Activated naive CD8-positive, alpha-beta T cell (primary cell): ENCODE data around the gene CDCA5.

Source experiments
- H3K27ac Mint-ChIP-seq: one replicate; pipeline ENCODE4 v1.8.0; 2021; ENCODE audit warnings: mixed read lengths
- H3K27me3 Mint-ChIP-seq: one replicate; pipeline ENCODE4 v1.8.0; 2021; ENCODE audit warnings: mixed read lengths
- H3K36me3 Mint-ChIP-seq: one replicate; pipeline ENCODE4 v1.8.0; 2021; ENCODE audit warnings: mixed read lengths
- H3K4me1 Mint-ChIP-seq: one replicate; pipeline ENCODE4 v1.8.0; 2021; ENCODE audit warnings: low read depth, mixed read lengths
- H3K4me3 Mint-ChIP-seq: one replicate; pipeline ENCODE4 v1.8.0; 2021; ENCODE audit warnings: mild to moderate bottlenecking, mixed read lengths
- H3K9me3 Mint-ChIP-seq: one replicate; pipeline ENCODE4 v1.8.0; 2021; ENCODE audit warnings: low read depth, mixed read lengths

CDCA5 gene

GRCh38 chr11:65057526-65057925, 26.3 kb downstream of the CDCA5 start:
- no peaks in the 10 kb centered on the region for H3K9me3 Mint-ChIP-seq
- no peaks in the 10 kb centered on the region for H3K27me3 Mint-ChIP-seq
- H3K36me3 Mint-ChIP-seq: no peaks in the 10 kb centered on the region
- no peak overlapping the region for H3K27ac Mint-ChIP-seq
- peaks cover 16% of the 10 kb centered on the region for H3K4me1 Mint-ChIP-seq
- H3K4me3 Mint-ChIP-seq: no peak overlapping the region

DNA sequence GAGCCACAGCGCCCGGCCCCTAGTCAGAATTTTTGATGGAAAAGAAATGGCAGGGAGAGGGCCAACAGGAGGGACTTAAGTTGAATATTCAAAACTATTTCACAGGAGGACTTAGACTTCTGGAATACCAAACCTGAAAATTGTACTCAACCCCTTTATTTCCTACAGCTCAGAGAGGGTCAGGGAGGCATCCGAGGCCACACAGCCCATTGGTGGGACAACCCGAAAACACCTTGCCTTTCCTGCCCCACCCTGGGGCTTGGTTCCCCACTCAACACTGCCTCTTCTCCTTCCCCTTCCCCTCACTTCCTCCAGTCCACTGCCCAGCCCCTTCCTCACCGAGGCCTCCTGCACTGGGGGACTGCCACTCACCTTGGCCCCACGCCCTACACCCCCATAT, 26.8 kb downstream of the CDCA5 start:
- Mint-ChIP-seq H3K36me3 (no peaks in the 10 kb centered on the region), H3K9me3 (no peaks in the 10 kb centered on the region), H3K27ac (no peak overlapping the region), H3K4me1 (peaks cover 16% of the 10 kb centered on the region), H3K4me3 (no peak overlapping the region), H3K27me3 (no peaks in the 10 kb centered on the region)

GRCh38 chr11:65055538-65055937, 28.3 kb downstream of the CDCA5 start:
- Mint-ChIP-seq H3K4me3 (no peak overlapping the region), H3K27ac (no peak overlapping the region), H3K36me3 (no peaks in the 10 kb centered on the region), H3K9me3 (no peaks in the 10 kb centered on the region), H3K27me3 (no peaks in the 10 kb centered on the region), H3K4me1 (peaks cover 16% of the 10 kb centered on the region)

DNA sequence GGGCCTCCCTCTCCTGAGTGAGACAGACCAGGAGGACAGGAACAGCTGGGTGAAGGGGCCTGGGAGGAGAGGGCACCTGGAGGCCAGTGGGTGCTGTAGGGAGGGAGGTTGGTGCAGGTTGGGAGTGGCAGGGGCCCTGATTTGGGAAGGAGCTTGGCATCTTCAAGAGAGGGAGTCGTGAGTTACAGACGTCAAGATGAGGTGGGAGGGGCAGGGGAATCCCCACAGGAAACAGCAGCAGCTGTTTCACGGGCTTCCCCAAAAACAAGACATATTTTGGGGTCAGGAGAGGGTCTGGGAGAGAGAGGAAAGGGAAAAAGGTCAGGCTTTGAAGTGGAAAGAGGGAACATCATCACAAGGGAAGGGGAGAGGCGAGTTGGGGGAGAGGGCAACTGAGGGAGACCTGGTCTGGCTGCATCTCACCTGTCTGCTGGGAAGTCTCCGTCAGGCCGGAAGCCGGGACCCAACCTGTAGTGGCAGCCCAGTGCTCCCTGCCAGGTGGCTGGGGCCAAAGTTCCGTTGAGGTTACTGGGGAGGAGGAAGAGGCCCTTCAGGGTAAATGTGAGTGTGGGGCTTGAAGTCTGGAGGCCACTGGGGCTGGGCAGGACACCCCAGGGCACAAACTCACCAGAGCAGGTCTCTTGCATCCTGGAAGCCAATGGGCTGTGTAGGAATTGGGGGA, 29.9 kb downstream of the CDCA5 start:
- peaks cover 16% of the 10 kb centered on the region for H3K4me1 Mint-ChIP-seq
- H3K27me3 Mint-ChIP-seq: no peaks in the 10 kb centered on the region
- H3K27ac Mint-ChIP-seq: peak overlapping the region; percentile 62
- peak overlapping the region; percentile 73 for H3K4me3 Mint-ChIP-seq
- H3K9me3 Mint-ChIP-seq: no peaks in the 10 kb centered on the region
- no peaks in the 10 kb centered on the region for H3K36me3 Mint-ChIP-seq

DNA sequence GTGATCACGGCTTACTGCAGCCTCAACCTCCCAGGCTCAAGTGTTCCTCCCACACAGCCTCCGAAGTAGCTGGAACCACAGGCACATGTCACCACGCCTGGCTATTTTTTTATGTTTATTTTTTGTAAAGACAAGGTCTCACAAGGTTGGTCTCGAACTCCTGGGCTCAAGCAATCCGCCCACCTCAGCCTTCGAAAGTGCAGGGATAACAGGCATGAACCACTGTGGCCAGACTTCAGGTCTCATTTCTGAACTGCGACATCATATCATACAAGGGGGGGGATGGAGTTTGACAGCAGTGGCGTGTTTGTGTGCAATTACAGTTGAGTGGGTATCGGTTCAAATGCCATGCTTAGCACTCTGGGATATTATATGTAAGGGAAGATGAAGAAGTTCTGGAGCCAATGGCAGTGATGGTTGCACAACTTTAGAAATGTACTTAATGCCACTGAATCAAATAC, 32.4 kb downstream of the CDCA5 start:
- H3K4me1 Mint-ChIP-seq: peaks cover 32% of the 10 kb centered on the region

DNA sequence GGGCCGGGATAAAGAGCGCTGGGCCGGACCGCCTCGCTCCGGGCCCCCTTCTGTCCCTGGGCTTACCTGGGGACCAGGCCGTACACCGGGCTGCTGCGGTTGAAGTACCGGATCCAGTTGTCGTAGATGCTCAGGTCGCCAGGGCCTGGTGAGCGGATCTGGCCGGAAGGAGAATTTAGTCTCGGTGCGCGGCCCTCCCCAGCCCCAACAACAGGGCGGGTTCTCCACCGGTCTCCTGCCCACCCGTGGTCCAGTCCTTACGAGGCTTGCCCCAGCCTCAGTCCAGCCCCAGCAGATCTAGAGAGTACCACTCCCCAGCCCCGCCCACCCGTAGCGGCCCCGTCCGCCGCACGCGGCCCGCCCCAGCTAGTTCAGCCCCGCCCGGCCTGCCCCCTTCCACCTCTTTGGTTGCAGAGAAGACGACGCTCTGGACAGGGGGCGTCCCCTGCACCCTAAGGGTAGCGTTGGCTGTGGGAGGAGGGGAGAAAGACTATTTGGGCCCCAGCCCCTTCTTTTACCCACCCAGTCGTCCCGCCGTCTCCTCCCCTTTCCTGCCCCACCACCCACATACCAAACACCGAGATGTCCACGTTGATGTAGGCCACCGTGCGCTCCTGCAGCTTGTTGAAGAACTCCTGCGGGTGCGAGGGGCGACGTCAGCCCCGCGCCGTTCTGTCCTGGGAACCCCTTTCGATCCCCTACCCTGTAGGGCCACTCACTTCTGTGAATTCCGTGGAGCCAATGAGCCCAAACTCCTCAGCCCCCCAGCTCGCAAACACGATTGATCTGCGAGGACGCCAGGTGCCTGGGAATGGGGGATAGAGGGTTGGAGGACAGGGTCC, 36.0 kb downstream of the CDCA5 start:
- no peaks in the 10 kb centered on the region for H3K9me3 Mint-ChIP-seq
- H3K27ac Mint-ChIP-seq: peak overlapping the region; percentile 91
- peak overlapping the region; percentile 87 for H3K4me3 Mint-ChIP-seq
- peaks cover 22% of the 10 kb centered on the region for H3K4me1 Mint-ChIP-seq
- peaks cover 3% of the 10 kb centered on the region for H3K36me3 Mint-ChIP-seq
- H3K27me3 Mint-ChIP-seq: no peaks in the 10 kb centered on the region

More for the DNA sequence above, 32.4 kb downstream of the CDCA5 start:
- Mint-ChIP-seq H3K27me3 (no peaks in the 10 kb centered on the region), H3K9me3 (no peaks in the 10 kb centered on the region), H3K4me3 (no peak overlapping the region), H3K36me3 (no peaks in the 10 kb centered on the region), H3K27ac (no peak overlapping the region)

- Mint-ChIP-seq H3K27ac (no peak overlapping the region), H3K9me3 (no peaks in the 10 kb centered on the region), H3K4me3 (no peak overlapping the region), H3K4me1 (peaks cover 30% of the 10 kb centered on the region), H3K36me3 (peaks cover 3% of the 10 kb centered on the region), H3K27me3 (no peaks in the 10 kb centered on the region)
Observed at GRCh38 chr11:65045728-65046127, 38.1 kb downstream of the CDCA5 start.

- Mint-ChIP-seq H3K27ac (no peak overlapping the region), H3K27me3 (no peaks in the 10 kb centered on the region), H3K4me3 (no peak overlapping the region), H3K36me3 (peaks cover 3% of the 10 kb centered on the region), H3K9me3 (no peaks in the 10 kb centered on the region), H3K4me1 (peaks cover 33% of the 10 kb centered on the region)
Observed at GRCh38 chr11:65045061-65045460, 38.8 kb downstream of the CDCA5 start.

GRCh38 chr11:65043881-65044501, 39.8 kb downstream of the CDCA5 start:
- Mint-ChIP-seq H3K27ac (no peak overlapping the region), H3K4me3 (no peak overlapping the region), H3K4me1 (peaks cover 33% of the 10 kb centered on the region), H3K9me3 (no peaks in the 10 kb centered on the region), H3K36me3 (peaks cover 3% of the 10 kb centered on the region), H3K27me3 (no peaks in the 10 kb centered on the region)

- Mint-ChIP-seq H3K4me3 (peak overlapping the region; percentile 86), H3K36me3 (peaks cover 3% of the 10 kb centered on the region), H3K27me3 (no peaks in the 10 kb centered on the region), H3K27ac (no peak overlapping the region), H3K9me3 (no peaks in the 10 kb centered on the region), H3K4me1 (peaks cover 28% of the 10 kb centered on the region)
Observed at GRCh38 chr11:65042891-65043290, 40.9 kb downstream of the CDCA5 start.

DNA sequence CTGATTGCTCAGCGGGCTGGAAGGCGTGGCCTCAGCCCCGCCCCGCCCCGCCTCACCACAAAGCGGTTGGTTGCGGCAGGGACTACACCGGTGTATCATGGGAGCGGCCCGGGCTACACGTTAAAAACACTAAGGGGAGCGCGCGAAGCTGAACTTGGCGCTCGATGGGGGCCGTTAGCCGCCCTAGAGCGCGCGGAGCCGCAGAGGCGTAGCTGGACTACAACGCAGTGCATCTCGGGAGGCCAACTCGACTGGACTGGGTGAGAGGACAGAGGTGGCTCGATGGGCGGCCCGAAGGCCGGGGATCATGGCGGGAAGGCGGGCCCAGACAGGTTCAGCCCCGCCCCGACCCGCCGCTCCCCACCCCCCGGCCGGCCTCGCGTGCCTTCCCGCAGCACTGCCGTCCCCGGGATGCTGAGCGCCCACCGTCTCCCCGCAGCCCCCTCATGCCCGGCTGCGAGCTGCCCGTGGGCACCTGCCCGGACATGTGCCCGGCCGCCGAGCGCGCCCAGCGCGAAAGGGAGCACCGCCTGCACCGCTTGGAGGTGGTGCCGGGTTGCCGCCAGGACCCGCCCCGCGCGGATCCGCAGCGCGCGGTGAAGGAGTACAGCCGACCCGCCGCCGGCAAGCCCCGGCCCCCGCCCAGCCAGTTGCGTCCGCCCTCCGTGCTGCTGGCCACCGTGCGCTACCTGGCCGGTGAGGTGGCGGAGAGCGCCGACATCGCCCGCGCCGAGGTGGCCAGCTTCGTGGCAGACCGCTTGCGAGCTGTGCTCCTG, 42.8 kb downstream of the CDCA5 start, which contains the start of gene SAC3D1:
Gene SAC3D1, plus strand, starts transcription at position 364 of the 776 bp plus-strand sequence. Its CDS starts 83 bp downstream, at position 447.
- H3K9me3 Mint-ChIP-seq: no peaks in the 10 kb centered on the region
- H3K4me3 Mint-ChIP-seq: peak within 1 kb of the TSS; percentile 92
- peak within 1 kb of the TSS; percentile 95 for H3K27ac Mint-ChIP-seq
- H3K4me1 Mint-ChIP-seq: peaks cover 14% of the 10 kb centered on the region
- peaks cover 3% of the 10 kb centered on the region for H3K36me3 Mint-ChIP-seq
- no peaks in the 10 kb centered on the region for H3K27me3 Mint-ChIP-seq

DNA sequence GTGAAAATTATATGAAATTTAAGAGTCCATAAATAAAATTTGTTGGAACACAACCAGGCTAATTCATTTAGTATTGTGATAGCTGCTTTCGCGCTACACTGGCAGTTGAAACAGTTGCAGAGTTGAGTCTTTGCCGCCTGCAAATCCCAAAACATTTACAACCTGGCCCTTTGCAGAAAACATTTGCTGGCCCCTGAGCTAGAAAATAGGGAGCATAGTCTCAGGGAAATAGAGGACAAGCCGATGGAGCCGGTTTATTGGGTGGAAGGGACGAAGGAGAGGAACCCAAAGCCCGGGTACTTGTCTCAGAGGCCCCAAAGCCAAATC, 43.4 kb downstream of the CDCA5 start:
- H3K4me3 Mint-ChIP-seq: peak overlapping the region; percentile 92
- H3K27me3 Mint-ChIP-seq: no peaks in the 10 kb centered on the region
- peaks cover 3% of the 10 kb centered on the region for H3K36me3 Mint-ChIP-seq
- peaks cover 14% of the 10 kb centered on the region for H3K4me1 Mint-ChIP-seq
- no peaks in the 10 kb centered on the region for H3K9me3 Mint-ChIP-seq
- peak overlapping the region; percentile 95 for H3K27ac Mint-ChIP-seq

- Mint-ChIP-seq H3K36me3 (no peaks in the 10 kb centered on the region), H3K4me3 (no peak overlapping the region), H3K27me3 (no peaks in the 10 kb centered on the region), H3K4me1 (peaks cover 7% of the 10 kb centered on the region), H3K27ac (no peak overlapping the region), H3K9me3 (no peaks in the 10 kb centered on the region)
Observed at GRCh38 chr11:65036931-65037330, 46.9 kb downstream of the CDCA5 start.

DNA sequence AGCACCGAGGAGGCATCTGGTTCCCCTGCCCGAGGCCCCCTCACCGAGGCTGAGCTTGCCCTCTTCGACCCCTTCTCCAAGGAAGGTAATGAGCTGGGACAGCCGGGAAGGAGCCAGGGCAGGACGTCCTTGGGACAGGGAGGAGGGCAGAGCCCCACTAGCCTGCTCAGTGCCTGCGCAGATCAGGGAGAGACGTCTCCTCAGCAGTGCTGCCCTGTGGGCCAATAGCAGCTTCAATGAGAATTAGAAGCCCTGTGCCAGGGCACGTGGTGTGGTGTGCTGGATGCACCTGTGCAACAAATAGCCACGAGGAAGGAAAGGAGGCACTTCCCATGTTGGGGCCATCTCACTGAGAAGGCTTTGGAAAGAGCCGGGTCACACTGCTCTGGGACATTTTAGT, 48.3 kb downstream of the CDCA5 start:
- Mint-ChIP-seq H3K4me3 (no peak overlapping the region), H3K27ac (no peak overlapping the region)

More for the DNA sequence above, 48.3 kb downstream of the CDCA5 start:
- H3K4me1 Mint-ChIP-seq: peaks cover 1% of the 10 kb centered on the region
- no peaks in the 10 kb centered on the region for H3K9me3 Mint-ChIP-seq
- H3K36me3 Mint-ChIP-seq: no peaks in the 10 kb centered on the region
- no peaks in the 10 kb centered on the region for H3K27me3 Mint-ChIP-seq
